Stimulated activated naive CD4-positive, alpha-beta T cell treated with Interleukin-2 at 50 U/mL for 16 hours (primary cell): Measurements from ENCODE around the gene UMPS.

Source experiments
- DNase-seq: peaks from one replicate; lab custom pipeline; 2025; lab: John Stamatoyannopoulos, UW

UMPS gene

DNA sequence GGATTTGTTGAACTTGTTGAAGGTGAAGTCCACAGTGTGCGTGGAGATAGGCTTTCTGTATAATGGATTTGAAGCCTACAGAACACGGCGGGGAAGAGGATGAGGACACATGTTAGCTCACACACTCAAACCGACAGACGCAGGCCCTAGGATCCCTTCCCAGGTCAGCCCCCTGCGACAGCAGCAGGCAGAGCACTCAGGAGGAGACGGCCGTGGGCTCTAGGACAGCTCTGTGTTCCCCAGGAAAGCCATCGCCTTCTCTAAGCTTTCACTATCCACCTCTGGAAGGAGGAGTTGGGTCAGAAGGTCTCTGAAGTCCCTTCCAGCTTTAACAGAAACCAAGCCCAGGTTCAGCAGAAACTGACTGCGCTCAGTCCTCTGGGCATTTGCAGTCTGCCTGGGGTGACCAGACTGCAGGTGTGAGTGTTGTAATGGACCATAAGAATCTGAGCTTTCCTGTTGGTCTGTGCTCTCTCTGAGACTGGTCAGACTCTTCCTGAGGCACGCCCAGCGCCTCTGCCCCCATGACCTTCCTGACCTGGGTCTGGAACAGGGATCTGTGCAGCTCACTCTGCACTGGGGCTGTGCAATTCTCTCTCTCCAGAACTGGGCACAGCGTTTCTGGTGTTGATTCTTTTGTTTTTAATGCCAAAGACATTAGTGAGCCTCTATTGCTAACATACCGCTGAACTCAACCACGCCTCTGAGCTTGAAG lies 33.5 kb downstream of the UMPS start:
- no peak for DNase-seq

DNA sequence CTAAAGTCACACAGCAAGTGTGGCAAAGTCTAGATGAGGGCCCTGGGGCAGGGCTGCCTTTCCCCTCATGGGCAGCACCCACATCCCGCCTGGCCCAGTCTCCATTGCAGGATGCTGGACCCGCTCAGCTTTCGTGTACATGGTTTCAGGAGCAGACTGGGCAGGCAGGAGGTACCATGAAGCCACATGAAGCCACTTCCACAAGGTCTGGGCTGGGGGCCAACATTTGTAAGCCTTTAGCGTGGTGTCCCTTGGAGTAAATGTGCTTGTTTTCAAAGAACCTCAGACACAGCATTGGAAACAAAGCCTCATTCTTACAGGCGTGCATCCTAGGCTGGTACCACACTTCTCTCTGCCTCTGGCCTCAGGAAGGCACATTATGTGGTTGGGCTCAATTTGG lies 34.5 kb downstream of the UMPS start:
- DNase-seq, result no peak

DNA sequence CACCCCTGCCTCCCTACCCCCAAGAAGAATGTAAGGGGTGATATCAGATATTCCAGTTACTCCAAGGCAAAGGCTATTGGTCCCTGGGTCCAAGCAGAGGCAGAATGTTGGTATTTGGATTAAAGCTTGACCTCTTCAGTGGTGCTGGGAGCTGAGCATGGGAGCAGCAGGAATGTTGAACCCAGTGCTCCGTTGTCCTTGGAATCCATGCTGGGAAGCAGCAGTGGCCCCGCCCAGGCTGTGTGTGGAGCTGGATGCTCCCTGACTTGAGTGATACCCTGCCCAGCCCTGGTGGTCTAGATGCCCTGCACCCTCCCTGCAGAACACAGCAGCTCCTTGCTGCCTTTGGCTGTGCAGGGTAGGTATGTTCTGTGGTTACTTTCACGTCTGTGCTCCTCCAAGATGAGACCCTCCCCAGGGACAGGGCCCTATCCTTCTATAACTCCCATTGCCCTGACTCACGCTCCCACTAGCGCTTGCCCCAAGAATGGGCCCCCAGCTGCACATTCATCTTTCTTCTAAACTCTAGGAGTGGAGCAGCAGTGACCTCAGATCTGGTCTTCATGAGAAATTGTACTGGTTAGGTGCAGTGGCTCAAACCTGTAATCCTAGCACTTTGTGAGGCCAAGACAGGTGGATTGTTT lies 35.1 kb downstream of the UMPS start:
- DNase-seq, result no peak

DNA sequence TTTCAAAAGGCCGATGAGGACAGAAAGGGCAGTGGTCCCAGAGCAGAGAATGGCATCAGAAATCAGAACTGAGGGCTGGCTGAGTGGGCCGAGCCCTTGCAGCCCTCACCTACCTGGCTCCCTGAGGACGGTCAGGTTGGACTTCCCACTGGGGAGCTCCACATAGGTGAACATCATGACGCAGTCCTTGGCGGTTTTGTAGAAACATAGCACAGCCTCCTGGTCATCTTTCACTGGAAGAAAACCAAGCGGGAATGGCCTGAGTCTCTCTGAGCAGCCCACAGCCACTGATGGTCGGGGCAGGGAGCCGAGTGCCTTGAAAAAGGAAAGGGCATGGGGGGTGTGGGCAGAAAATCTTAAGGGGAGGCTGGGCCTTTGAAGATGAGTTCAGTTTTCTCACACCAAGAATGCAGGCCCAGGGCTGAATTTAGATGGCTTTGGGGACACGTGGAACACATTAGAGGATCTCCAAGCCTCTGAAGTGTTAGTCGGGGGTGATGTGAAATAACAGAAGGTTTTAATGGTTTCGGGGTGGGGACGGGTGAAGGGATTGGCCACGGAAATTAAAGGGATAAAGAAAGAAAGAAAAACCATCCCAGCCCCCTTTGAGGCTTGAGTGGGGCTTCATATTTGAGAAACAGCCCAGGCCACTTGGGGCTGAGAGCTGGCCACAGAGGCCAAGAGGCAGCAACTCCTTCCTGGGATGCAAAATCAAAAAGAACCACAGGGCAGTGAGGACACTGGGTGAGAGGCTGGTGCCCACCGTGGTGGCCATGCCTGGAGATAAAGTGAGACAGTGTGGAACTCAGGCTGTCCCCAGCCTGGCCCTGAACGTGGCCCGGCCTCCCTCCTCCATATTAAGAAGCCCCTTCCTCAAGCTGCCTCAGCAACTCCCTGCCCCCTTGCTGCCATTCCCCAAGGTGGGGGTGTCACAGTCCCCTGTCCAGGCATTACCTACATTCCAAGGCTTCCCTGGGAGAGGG lies 36.2 kb downstream of the UMPS start:
- DNase-seq, result no peak

DNA sequence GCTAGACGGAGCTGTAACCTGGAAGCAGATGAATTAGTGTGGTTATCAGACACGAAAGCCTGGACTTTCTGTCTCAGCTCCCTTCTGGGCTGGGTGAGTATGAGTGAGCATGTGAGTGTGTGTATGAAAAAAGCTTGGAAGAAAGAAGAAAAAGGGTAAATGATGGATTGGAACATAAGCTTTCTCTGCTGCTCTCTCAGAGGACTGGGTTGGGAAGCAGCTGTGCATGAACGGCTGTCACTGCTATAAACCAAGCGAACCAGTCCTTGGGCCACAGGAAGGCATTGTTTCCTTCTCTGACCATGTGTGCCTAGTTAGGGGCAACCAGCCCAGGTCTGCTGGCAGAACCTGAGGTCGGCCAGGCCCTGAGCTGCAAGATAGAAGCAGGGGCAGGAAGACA lies 37.0 kb downstream of the UMPS start:
- no peak for DNase-seq

DNA sequence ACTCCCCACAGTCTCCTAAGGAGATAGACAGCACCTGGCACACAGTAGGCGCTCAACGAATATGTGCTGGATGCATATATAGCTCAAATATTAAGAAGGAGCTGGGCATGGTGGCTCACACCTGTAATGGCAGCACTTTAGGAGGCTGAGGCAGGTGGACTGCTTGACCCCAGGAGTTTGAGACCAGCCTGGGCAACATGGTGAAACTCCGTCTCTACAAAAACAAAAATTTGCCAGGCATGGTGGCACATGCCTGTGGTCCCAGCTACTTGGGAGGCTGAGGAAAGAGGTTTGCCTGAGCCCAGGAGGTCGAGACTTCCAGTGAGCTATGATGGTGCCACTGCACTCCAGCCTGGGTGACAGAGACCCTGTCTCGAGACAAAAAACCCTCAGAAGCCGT lies 37.4 kb downstream of the UMPS start:
- DNase-seq, result no peak

DNA sequence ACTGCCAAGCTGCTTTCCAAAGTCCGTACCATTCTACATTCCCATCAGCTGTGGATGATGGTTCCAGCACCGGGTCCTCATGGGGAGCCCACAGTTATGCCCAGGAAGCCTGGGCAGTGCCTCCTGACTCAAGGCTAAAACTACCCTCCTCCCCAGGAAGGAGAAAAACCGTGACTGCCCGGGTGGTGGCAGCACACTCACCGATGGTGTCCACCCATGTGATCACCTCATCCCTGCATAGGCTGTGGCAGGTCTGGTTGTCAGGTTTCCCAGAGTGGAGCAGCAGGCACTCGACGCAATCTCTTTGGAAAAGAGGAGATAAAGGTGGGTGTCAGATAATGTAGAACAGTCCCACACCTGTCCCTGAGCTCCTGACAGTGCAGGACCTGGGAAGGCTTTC lies 38.6 kb downstream of the UMPS start:
- DNase-seq, result no peak

DNA sequence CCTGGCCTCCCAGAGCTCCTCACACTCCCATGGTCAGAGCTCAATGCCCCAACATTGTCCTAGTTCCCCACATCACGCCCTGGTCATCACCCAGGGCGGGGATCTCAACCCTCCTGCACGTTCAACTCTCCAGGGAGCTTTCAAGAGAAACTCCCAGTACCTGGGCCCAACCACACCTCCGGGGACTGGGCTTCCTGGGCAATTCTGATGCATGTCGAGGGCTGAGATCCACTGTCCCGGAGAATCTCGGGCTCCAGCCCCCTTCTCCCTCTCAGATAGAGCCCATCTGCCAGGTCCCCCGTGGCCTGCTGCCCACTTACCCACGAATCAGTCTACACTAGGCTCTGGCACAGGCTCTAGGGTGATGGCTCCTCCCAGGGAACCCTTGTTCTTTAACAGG lies 39.2 kb downstream of the UMPS start:
- DNase-seq, result no peak

DNA sequence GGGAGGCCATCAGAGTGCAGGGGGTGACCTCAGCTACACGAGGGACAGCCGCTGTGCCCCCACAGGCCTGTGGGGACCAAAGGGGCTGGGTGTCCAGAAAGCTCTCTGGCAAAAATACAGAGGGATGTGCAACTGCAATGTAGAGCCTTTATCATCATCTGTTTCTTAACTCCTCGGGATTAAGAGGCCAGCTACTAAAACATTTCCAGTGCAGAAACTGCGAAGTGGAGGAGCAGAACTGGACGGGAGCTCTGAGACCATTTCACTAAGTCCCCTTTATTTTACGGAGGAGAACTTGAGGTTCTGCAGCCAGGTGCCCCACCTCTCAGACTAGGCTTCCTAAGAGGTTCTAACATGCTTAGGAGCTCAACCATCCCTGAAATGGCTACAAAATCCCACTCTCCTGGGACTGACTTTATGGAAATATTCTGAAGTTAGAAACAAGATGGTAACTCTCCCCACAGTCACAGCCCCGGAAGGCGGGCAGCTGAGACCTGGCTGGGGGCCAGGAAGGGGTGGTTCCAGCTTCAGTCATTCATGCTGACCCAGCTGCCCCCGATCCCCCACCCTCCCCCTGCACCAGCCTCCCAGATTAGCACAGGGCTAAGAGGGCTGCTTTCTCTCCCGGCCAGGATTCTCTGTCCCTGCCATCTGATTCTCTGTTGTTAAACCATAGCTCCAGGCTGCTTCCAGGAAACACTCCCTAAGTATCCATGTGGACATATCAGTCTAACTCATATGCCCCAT lies 40.3 kb downstream of the UMPS start:
- DNase-seq, result no peak

DNA sequence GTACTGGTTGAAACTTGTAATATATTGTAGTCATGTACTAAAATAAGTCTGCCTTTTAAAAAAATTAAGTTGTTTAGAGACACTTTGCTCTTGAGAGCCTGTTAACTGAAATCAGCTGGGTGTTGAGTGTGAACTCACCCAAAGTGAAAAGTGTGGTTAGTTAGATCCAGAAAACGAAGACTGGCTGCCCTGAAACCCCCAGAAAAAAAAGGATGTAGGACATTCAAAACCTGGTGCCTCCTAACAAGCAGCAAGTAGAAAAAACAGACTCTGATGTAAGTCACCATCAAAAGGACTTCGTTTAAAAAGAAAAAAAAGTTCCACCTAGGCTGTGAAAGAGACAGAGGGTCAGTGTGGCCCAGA lies 40.8 kb downstream of the UMPS start:
- no peak for DNase-seq

DNA sequence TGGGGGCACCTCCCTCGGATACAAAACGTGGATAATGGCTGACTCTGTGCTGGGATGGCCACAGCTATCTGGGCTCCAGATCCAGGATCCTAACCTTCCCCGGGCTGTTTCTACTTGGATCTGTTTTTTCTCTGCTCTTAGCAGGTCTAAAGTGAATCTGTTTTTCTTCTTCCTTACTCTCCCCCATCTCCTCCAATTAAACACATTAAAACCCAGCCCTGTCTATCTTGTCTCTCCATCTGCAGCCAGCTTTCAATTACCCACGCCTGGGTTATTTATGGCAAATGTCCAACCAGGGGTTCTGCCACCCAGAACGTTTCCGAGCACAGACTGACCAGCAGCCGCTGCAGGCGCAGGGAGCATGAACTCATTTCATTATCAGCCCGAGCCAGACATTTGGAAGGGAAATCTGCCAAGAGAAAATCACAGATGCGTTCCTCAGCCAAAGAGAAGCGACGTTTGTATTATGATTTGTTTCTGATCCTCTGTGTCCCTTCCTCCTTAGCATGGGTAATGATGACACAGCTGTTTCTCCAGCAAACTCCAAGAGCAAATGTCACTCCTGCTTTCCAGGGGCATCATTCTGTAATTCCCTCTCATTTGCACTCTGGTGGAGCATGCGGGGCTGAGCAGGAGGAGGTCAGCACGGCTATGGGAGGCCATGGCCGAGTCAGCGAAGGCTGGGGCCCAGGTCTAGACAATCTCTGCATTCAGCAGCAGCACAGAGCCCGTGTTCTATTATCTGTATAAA lies 42.0 kb downstream of the UMPS start:
- no peak for DNase-seq

DNA sequence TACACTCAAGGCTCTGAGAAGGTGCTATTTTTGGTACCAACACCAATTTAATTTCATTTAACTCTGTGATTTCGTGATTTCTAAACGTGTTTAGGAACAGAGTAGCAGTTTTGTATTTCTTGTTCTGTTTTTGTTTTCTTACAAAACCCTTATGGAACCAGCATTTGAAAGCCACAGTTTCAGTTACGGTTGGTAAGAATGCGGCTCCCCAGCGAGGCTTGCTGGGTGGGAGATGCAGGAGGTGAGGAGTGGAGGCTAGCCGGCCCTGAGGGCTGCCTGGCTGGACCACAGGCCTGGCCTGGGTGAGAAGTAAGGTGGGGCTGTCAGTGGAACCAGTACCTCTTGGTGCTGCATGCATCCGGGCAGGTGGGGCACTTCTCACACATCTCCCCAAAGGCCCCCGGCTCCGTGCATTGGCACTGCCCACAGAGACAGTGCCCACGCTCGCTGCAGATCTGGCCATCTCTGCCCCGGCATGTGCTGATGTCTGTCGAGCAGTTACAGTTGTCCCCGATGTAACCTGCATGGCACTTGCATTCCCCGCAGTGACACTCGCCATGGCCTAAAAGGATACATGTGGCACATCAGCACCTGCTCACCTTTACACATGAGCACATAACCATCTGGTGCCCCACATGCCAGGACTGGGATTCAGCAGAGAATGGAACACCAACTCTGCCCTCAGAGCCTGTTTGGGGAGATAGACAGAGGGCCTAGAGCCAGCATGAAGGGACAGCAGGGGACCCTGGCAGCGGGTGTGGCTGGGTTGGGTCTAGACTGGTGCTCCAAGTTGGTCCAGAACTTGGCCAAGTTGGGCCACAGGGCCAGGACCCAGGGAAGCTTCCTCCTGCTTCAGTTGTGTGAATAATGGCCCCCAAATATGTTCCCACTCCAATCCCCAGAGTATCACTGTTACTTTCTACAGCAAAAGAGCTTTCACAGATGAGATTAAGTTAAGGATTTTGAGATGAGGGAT lies 43.4 kb downstream of the UMPS start:
- DNase-seq, result no peak

DNA sequence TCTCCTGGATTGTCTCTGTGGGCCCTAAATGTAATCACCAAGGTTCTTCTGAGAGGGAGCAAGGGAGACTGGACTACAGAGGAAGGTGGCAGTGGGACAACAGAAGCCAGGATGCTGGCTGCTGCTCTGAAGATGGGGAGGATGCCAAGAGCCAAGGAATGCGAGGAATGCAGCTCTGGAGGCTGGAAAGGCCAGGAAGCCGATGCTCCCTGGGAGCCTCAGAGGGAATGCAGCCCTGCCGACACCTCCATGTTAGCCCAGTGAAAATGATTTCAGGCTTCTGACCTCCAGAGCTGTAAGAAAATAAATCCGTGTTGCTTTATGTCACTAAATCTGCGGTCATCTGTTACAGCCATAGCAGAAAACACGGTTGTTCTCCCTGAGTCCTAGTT lies 44.1 kb downstream of the UMPS start:
- no peak for DNase-seq

DNA sequence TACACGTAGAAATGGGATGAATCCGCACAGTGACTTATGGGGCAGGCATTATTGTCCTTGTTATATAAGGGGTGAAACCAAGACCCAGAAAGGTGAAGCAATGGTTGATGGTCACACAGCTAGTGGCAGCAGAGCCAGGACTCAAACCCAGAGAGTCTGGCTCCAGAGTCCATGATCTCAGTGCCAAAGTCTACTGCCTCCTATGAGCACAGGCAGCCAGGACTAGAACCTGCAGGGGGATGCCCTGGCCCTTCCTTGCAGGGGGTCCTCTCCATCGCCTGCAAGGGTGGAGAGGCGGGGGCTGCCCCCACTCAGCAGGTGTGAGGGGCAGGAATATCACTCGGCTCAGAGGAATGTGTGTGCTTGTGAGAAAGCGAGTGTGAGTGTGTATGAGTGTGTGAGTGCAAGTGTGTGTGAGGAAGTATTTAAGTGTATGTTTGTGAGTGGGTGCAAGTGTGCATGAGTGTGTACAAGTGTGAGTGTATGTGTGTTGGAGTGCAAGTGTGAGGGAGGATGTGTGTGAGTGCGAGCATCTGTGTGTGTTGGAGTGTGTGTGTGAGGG lies 44.7 kb downstream of the UMPS start:
- DNase-seq, result no peak

DNA sequence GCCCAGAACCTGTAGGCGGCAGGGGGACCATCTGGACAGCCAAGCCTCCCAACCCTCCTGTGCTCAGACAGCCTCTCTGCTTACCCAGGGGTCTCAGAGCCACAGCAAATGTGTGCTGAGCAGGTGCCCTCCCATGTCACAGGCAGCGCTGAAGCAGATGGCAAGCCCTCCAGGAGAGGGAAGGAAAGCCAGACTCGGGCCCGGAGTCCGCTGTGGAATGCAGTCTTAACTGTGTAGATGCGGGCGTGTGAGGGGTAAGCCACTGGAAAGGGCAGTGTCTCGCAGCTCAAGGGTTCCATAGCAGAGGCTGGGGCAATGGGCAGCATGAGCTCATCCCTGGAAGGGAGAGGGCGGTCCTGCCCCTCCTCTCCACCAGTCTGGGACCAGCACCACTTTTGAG lies 45.6 kb downstream of the UMPS start:
- DNase-seq, result no peak

DNA sequence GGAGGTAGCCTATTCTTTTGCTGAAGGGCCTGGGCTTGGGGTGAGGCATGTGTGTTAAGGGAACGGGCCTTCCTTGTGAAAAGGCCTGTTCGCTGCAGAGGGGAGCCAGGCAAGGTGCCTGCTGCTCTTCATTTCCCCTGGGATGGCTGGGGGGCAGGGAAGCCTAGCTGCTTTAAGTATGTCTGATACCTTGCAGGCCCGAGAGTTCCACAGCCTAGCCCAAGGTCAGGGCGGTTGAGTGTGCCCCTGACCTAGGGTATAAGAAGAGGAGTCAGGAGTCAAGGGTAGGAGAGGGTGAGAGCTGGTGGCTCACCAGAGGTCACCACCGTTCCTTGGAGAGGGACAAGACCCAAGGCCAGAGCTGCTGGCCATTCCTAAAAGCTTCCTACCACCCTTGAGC lies 46.6 kb downstream of the UMPS start:
- no peak for DNase-seq

DNA sequence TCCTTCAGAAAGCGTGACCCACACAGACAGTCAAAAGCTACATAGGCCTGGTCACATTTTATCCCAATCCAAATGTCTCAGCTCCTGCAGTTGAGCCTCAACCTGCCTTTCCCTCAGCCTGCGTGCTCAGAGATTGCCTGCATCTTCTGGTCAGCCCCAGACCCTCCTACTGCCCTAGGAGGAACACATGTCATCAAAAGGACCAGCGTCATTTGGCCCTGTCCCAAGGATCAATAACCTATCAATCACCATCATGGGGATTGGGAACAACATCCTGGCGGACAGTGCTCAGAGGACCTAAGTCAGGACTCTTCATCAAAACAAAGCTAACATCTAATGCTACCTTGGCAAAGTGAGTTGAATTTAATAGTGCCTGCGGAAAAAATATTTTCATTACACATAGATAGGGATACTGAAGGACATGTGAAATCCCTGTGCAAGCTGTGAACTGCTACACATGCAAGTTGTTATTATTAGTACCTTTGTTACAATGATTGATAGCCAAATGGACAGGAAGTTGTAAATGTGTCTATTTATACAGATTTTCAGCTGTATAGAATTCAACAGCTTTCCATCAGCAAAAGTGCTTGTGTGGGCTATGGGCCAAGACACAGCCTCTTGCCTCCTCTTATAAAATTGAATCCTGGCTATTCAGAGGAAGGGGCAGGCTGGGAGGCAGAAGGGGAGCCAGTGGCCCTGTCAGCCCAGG lies 47.7 kb downstream of the UMPS start:
- DNase-seq, result no peak

DNA sequence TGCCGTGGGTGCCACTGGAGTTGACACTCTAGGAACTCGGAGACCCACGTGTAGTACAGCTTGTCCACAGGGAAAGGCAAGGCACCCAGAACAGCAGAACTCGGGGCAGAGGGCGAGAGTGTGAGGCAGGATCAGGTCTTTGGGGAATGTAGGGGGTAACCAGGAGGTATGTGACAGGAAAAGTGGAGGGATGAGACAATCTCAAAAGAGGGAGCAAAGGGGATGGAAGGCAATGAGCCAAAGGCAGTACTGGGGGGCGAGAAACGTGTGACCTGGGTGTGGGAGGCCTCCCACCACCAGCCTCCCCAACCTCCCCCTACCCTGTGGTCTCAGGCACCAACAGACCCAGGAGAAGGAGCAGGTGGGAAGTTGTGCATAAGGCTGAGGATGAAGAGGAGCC lies 48.9 kb downstream of the UMPS start:
- no peak for DNase-seq

DNA sequence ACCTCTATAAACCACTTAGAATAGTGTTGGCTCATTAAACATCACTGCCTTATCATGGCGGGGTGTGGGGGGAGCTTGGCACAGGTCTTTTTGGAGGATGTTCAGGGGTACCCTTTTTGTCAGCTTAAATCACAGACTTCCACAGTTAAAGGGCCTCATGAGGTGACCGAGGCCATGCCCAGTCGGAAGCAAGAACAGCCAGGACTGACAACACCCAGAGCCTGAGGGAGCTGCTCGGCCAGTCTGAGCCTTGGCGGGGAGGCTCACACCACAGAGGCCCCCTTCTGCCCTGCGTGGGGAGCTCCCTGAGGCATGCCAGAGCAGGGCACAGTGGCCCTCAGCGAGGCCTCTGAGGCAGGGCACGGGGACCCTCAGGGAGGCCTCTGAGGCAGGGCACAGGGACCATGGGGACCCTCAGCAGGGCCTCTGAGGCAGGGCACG lies 49.5 kb downstream of the UMPS start:
- DNase-seq, result no peak
